Measurements from ENCODE around the gene MLN.
A peak's percentile ranks its signal among the peaks of the same experiment; 100 is the strongest.

Gene MLN

DNA sequence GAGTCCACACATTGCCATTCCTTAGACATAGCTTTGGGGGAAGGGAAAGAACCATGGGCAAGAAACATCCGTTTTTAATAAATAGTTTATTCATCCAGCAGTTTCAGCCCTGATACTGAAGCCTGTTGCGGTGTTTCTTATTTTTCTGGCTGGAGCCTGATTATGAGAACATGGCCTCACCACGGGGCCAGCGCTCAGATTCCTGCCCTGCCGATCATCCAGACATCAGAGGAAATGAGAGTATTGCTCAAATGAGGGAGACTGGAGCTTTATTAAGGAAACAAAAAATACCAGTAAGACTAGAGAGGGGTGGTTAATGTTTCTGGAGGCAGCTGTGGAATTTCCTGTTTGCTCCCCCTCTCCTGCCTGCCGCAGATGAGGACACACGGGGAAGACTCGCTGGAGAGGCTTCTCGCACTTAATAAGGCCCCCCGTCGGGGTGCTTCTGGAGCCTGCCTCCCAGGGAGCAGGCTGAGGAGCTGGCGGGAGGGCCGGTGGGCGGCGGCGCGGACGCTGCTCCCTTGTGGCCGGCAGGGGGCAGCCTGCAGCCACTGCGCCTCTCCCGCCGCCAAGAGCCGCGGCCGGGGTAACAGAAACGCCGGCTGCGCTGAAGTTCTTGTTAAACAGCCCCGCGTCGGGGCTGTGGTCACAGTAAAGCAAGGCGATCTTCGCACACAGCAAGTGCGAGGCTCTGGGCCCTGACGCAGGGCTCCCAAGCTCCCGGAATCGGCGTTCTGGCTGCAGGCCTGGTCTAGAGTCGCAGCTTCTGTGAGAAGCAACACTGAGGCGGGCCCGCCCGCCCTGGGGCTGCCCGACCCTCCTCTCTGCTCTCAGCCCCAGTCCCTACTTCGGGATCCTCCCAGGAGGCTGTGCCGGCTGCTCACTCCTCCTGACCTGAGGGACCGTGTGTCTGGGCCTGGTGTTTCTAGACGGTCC lies 32.4 kb downstream of the MLN start:
- peak; percentile 46 for DNase-seq (ENCODE audit: low spot score)

GRCh38 chr6:33770833-33771145 lies 33.0 kb downstream of the MLN start:
- no peak for DNase-seq (ENCODE audit: low spot score)

- DNase-seq (ENCODE audit: low spot score): no peak
Observed at GRCh38 chr6:33770124-33770832, 33.5 kb downstream of the MLN start.

DNA sequence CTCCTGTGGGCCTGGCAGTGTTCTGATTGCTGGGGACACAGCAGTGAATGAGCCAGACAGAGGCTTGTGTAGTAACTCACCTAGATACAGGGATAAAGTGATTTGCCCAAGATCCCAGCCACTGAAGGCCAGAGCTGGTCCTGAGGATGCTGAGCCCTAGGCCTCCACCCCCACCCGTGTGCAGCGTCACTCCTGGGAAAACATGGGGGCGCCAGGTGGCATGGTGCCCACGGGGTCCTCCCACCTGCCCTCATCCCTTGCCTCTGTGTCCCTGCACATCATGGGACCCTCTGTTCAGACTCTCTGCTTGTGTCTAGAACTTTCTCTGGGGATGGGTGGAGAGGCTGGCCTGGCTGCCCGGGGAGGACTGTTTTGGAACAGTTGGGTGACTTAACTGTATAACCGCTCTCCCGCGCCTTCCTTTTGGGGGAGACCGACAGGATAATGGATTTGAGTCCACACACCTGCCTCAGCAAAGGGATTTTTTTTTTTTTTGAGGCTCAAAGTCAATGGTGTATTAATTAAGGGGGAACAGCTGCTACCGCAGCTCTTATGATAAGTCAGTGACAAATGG lies 34.5 kb downstream of the MLN start:
- DNase-seq (ENCODE audit: low spot score): no peak

- peak; percentile 69 for DNase-seq (ENCODE audit: low spot score)
Observed at GRCh38 chr6:33768644-33769120, 35.1 kb downstream of the MLN start.

GRCh38 chr6:33766921-33767907 lies 36.6 kb downstream of the MLN start:
- no peak for DNase-seq (ENCODE audit: low spot score)

DNA sequence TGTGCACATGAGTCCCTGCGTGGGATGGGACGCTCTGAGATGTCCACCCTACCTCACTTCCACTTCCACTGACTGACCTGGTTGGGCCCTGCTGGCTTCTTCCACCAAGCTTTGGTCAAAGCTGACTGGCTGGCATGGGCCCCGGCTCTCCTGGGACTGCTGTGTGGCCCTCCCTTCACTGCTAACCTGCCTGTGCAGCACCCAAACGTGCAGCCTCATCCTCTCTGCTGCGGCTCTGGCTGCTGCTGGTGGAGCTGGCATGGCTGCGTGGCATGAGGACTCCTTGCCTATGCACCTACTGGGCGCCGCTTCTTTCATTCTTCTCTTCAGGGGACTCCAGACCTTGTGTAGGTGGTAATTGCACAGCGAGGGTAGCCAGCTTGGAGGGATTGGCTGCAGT lies 38.4 kb downstream of the MLN start:
- no peak for DNase-seq (ENCODE audit: low spot score)

GRCh38 chr6:33764036-33764435 lies 39.8 kb downstream of the MLN start:
- DNase-seq (ENCODE audit: low spot score): no peak

GRCh38 chr6:33763483-33763882 lies 40.3 kb downstream of the MLN start:
- DNase-seq (ENCODE audit: low spot score): no peak

DNA sequence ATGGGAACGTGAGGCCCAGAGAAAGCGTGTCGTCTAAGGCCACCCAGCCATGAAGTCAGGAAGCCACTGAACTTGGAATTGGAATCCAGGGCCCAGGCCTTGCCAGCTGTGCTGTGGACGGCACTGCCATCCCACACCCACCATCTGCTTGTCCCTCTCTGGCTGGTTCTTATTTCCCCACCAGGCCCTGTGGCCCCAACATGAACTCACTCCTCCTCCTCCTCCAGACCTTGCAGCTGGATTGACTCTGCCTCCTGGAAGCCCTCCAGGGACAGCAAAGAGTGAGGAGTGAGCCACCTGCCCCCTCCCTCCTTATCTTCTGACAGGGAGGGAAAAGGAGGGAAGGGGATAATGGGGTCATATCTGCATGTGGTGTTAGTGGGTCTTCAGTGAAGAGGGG lies 41.1 kb downstream of the MLN start:
- DNase-seq (ENCODE audit: low spot score): no peak

DNA sequence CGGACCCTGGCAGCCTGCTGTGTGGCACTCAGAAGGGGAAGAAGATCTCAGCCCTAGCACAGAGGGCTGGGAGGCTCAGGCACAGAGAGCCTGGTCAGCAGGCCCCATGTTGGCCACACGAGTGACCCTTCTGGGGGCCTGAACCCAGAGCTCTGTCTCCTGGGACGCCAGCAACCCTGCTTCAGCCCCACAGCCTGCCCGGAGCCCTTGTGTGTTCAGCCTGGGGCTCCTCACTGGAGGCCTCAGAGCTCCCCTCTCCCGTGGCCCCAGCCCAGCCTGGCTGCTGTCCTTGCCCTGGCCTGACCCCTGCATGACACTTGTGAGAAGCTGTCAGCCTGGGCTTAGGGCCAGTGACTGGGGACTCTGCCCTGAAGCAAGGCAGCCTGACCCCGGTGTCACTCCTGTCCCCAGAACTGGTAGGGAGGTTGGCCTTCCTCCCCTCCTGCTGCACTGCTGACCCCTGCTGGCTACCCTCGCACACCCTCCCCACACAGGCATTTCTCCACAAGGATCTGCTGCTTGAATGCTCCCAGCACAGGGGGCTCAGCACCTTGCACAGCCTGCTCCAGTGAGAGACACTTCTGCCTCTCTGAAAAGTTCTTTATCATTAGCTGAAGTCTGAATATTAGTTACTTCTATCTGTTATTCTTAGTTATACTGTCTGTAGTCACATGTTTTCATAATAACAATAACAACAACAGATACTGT lies 41.7 kb downstream of the MLN start:
- DNase-seq (ENCODE audit: low spot score): peak; percentile 15

- DNase-seq (ENCODE audit: low spot score): no peak
Observed at GRCh38 chr6:33761581-33761921, 42.3 kb downstream of the MLN start.

- DNase-seq (ENCODE audit: low spot score): no peak
Observed at GRCh38 chr6:33759887-33760629, 43.7 kb downstream of the MLN start.

- DNase-seq (ENCODE audit: low spot score): no peak
Observed at GRCh38 chr6:33758815-33759216, 45.0 kb downstream of the MLN start.

DNA sequence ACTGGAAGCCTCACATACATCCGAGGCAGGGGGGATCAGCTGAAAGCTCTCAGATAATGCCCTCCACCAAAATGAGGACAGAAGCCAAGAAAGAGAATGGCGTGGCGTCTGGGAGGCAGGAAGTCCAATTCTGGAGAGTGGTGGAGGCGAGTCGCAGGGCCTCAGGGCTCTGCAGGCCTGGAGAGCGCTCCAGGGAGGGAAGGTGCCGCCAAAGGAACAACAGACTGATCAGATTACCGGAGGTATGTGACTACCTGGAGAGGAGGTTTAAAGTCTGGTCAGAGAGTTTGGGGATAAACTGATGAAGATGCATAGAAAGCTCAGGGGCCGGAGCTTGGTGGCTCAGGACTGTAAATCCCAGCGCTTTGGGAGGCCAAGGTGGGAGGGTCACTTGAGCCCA lies 45.9 kb downstream of the MLN start:
- DNase-seq (ENCODE audit: low spot score): no peak

DNA sequence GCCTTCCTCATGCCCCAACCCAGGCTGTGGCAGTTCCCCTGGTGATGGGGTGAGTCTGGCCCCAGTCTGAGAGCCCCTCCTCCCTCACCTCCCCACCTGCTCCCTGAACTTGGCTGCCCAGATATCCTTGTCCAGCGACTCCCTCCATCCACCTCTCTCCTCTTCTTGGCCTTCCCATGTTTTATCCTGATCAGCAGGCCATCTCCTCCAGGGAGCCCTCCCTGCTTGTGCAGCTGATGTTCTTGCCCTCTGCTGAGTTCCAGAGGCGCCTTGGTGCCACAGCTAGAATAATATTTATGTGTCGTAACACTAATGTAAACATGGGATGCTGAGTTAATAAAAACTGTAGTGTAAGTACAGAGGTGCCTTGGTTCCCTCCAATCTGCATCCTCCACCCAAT lies 46.7 kb downstream of the MLN start:
- no peak for DNase-seq (ENCODE audit: low spot score)

- DNase-seq (ENCODE audit: low spot score): no peak
Observed at GRCh38 chr6:33756211-33756954, 47.4 kb downstream of the MLN start.

GRCh38 chr6:33755070-33755869 lies 48.5 kb downstream of the MLN start:
- DNase-seq (ENCODE audit: low spot score): no peak

GRCh38 chr6:33754222-33754621 lies 49.6 kb downstream of the MLN start:
- DNase-seq (ENCODE audit: low spot score): no peak
